Right atrium auricular region (tissue), 2 donors: ENCODE results near the gene FUT6. TPM values are rescaled to one million over a fixed set of nuclear protein-coding genes. Genes with fewer than 3 reads are reported as not detected.

ENCODE experiments used
- DNase-seq: peaks from one replicate; pipeline ENCODE4 v3.0.0-alpha.2; 2019; ENCODE audit warnings: low spot score
- H3K27ac ChIP-seq, 2 donors: fragments of 200-600 bp; sonication (generic); 1 replicate in 1 of 2; 2 replicates in 1 of 2; pipeline ENCODE4 v1.5.1; 2016 to 2019
- H3K27me3 ChIP-seq, 2 donors: fragments of 200-600 bp; sonication (generic); one replicate each; pipeline versions ENCODE4 v1.5.1 to v1.6.0; 2017 to 2019
- H3K36me3 ChIP-seq: fragments of 200-600 bp; sonication (generic); one replicate; pipeline ENCODE4 v1.5.1; 2016
- H3K4me1 ChIP-seq, 2 donors: fragments of 200-600 bp; sonication (generic); one replicate each; pipeline versions ENCODE4 v1.5.1 to v1.6.0; 2017 to 2019
- H3K4me3 ChIP-seq, 2 donors: fragments of 200-600 bp; sonication (generic); 1 replicate in 1 of 2; 2 replicates in 1 of 2; pipeline ENCODE4 v1.5.1; 2017 to 2019; ENCODE audit warnings: mild to moderate bottlenecking in 1 of 2, moderate library complexity in 1 of 2
- H3K9me3 ChIP-seq, 2 donors: fragments of 200-600 bp; sonication (generic); one replicate each; pipeline ENCODE4 v1.5.1; 2019
- total RNA-seq, 2 donors: library from RNA; depleted of rRNA; stranded (reverse); fragments of >200 nt; gene quantifications; one replicate each; pipeline ENCODE4 v1.1.0, GENCODE V29; 2016
- TF ChIP-seq, protein P1 (sequence below), 2 donors: fragments of 200-600 bp; sonication (generic); IDR thresholded peaks; one replicate each; pipeline ENCODE4 v1.5.1; 2019; ENCODE audit warnings: antibody characterized with exemption in 2 of 2

FUT6 gene
- total RNA-seq, 2 donors from 2014 or later = not detected

DNA sequence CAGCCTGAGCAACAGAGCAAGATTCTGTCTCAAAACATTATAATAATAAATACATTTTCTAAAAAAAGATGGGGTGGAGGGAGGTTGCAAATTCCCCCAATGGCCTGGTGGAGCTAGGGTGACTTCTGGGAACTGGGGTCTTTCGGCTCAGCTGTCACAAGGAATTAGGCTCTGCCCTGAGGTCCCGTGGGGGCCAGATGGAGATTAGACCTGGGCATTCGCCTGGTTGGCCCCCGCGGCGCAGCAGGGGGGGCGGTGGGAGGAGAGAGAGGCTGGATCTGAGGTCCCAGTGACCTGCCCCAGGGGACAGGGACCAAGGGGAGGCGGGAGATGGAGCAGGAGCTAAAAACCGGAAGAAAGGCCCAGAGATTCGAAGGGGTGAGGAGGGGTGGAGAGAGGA is 14.8 kb downstream of the FUT6 start:
- TF ChIP-seq, protein P1, sequence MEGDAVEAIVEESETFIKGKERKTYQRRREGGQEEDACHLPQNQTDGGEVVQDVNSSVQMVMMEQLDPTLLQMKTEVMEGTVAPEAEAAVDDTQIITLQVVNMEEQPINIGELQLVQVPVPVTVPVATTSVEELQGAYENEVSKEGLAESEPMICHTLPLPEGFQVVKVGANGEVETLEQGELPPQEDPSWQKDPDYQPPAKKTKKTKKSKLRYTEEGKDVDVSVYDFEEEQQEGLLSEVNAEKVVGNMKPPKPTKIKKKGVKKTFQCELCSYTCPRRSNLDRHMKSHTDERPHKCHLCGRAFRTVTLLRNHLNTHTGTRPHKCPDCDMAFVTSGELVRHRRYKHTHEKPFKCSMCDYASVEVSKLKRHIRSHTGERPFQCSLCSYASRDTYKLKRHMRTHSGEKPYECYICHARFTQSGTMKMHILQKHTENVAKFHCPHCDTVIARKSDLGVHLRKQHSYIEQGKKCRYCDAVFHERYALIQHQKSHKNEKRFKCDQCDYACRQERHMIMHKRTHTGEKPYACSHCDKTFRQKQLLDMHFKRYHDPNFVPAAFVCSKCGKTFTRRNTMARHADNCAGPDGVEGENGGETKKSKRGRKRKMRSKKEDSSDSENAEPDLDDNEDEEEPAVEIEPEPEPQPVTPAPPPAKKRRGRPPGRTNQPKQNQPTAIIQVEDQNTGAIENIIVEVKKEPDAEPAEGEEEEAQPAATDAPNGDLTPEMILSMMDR (IDR thresholded peaks at IDR 0.05) = no peak
- Histone ChIP-seq H3K27me3 (no peaks in the 10 kb centered on the region), H3K9me3 (no peaks in the 10 kb centered on the region), H3K4me1 (peaks cover 0 to 24% of the 10 kb centered on the region in 2 donors), H3K4me3 (no peak overlapping the region), H3K27ac (no peak overlapping the region), H3K36me3 (no peaks in the 10 kb centered on the region)
- no peak for DNase-seq

DNA sequence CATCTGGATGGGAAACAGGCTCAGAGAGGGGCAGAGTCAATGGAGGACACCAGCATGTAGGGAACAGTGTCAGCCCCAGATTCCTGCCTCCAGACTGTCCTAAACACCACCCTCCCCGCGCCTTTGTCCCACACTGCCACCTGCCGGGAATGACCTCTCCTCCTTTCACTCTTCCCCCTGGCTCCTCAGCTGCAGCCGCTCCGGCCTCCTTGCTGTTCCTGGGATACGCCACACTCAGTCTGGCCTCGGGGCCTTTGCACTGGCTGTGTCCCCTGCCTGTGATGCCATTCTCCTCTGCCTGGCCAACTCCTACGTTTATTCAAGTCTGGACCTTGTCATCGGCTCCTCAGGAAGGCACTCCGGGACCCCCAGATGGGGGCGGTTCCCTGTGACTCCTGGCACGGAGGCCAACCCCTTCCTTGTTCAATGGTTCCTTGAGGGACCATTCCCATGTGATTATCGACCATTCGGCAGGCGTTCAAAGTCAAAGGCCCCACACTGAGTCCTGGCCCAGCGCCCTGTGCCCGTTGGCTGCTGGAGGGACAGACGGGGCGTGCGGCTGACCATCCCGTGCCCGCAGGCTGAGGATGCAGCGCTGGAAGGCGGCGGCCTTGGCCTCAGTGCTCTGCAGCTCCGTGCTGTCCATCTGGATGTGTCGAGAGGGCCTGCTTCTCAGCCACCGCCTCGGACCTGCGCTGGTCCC is 15.8 kb downstream of the FUT6 start:
- no peak overlapping the region for H3K27ac ChIP-seq
- H3K9me3 ChIP-seq = no peaks in the 10 kb centered on the region
- no peak for DNase-seq
- H3K36me3 ChIP-seq = no peaks in the 10 kb centered on the region
- peaks cover 0 to 15% of the 10 kb centered on the region in 2 donors for H3K4me1 ChIP-seq
- no peaks in the 10 kb centered on the region for H3K27me3 ChIP-seq
- TF ChIP-seq, protein P1 (IDR thresholded peaks at IDR 0.05) = no peak
- no peak overlapping the region for H3K4me3 ChIP-seq

DNA sequence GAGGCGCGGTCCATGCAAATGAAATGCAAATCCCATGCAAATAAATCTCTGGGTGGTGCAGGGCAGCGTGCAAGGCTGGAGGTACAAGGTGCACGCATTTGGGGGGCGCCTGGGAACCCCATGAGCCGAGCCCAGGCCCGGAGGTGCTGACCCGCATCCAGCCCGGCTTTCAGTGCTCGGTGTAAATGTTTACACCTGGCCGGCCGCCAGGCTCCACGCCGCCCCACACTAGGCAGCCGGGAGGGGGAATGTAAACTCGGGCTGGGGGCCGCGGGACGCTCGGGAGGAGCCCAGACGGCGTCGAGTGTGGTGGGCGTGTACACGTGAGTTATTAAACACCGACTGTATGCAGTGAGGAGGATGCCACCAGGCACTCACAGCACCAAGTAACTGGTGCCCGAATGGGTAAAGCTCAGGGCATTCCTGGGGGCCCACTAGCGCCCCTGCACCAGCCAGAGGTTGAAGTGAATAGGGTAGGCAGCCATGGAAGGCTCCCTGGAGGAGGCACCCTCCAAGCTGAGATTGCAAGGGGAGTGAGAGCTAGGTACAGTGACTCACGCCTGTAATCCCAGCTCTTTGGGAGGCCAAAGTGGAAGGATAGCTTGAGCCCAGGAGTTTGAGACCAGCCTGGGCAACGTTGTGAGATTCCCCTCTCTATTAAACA is 17.2 kb downstream of the FUT6 start:
- TF ChIP-seq, protein P1 (IDR thresholded peaks at IDR 0.05) = no peak
- H3K27me3 ChIP-seq = no peaks in the 10 kb centered on the region
- peaks cover 0 to 6% of the 10 kb centered on the region in 2 donors for H3K4me1 ChIP-seq

DNA sequence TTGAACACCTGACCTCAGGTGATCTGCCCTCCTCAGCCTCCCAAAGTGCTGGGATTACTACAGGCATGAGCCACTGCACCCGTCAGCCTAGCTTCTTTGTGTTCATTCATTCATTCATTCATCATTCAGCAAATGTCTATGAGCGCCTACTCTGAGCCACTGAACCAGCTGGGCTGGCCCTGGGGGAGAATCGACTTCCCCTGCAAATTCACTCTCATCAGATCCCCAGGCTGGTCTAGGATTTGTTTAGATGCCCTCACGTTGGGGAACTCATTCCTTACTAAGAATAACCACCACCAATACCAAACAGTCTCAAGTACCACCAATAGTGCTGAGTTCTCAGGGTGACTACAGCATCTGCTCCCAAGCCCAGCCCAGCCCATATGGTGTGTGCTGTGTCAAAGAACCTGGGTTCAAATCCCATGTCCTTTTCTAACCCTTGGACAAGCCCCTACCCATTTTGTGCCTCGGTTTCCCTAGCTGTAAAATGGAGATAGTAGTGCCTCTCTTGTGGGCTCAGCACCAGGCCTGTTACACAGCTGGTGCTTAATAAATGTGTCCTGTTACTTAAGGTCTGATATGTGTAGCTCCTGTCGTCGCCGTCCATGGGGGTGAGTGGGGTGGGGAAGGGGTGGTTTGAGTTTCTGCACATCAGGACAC is 17.9 kb downstream of the FUT6 start:
- no peak overlapping the region for H3K4me3 ChIP-seq
- no peaks in the 10 kb centered on the region for H3K9me3 ChIP-seq
- no peaks in the 10 kb centered on the region for H3K4me1 ChIP-seq
- no peaks in the 10 kb centered on the region for H3K36me3 ChIP-seq
- no peak overlapping the region for H3K27ac ChIP-seq
- H3K27me3 ChIP-seq = no peaks in the 10 kb centered on the region
- no peak for DNase-seq
- TF ChIP-seq, protein P1 (IDR thresholded peaks at IDR 0.05) = no peak

More for the DNA sequence above, 17.2 kb downstream of the FUT6 start:
- H3K9me3 ChIP-seq = no peaks in the 10 kb centered on the region
- no peak overlapping the region for H3K4me3 ChIP-seq
- no peak for DNase-seq
- no peak overlapping the region for H3K27ac ChIP-seq
- H3K36me3 ChIP-seq = no peaks in the 10 kb centered on the region

DNA sequence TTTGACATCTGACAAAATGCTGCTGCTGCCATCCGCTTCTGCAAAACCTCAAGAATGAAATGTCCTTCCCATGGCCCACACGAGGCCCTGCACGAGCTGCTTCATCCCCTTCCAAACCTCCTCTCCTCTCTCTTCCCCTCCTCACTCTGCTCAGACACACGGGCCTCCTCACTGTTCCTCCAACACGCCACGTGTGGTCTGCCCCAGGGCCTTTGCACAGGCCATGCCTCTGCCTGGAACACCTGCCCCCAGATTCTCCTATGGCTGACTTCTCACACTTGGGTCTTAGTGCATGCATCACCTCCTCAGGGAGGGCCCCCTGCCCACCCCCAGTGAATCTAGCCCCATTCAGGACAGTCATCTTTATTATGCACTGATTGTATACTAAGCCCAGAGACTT is 18.7 kb downstream of the FUT6 start:
- TF ChIP-seq, protein P1 (IDR thresholded peaks at IDR 0.05) = no peak
- H3K4me1 ChIP-seq = no peaks in the 10 kb centered on the region
- H3K4me3 ChIP-seq = no peak overlapping the region
- no peak for DNase-seq
- H3K9me3 ChIP-seq = no peaks in the 10 kb centered on the region
- H3K36me3 ChIP-seq = no peaks in the 10 kb centered on the region
- no peaks in the 10 kb centered on the region for H3K27me3 ChIP-seq
- H3K27ac ChIP-seq = no peak overlapping the region
